ENCODE data around the gene DUSP1. TPM values are rescaled to one million over a fixed set of nuclear protein-coding genes. Genes with fewer than 3 reads are reported as not detected.
A peak's percentile ranks its signal among the peaks of the same experiment; 100 is the strongest.

The DUSP1 gene
- total and polyA plus RNA-seq, 9 of the 15 experiments (the other 6 are each of a cell fraction or from before 2014, with no cell fraction given), result 2.1 to 14.2 (median 8.5) TPM

GRCh38 chr5:172720655-172721054, 50.3 kb downstream of the DUSP1 start (continued):
- peak; percentile 50; the same call in 1 of the 2 replicates for TF ChIP-seq MGA (IDR thresholded peaks at IDR 0.05)
